Activated CD4-positive, alpha-beta T cell treated with anti-CD3 and anti-CD28 coated beads, Interleukin-2, amount 50 U/mL, for 48 hours (primary cell): ENCODE measurements around the gene GAS2.

Experiments
- DNase-seq, 2 experiments: peaks; one replicate each; pipeline ENCODE4 v3.0.0-alpha.2; 2020

The GAS2 gene

GRCh38 chr11:22797047-22797446 lies 130.6 kb downstream of the GAS2 start:
- no peak for DNase-seq

GRCh38 chr11:22798901-22799300 lies 132.5 kb downstream of the GAS2 start:
- no peak for DNase-seq

- DNase-seq: no peak
These were observed 134.1 kb downstream of the GAS2 start for GRCh38 chr11:22800482-22800881.

GRCh38 chr11:22802861-22803260 lies 136.4 kb downstream of the GAS2 start:
- no peak for DNase-seq

GRCh38 chr11:22807391-22807790 lies 141.0 kb downstream of the GAS2 start:
- no peak for DNase-seq

GRCh38 chr11:22807855-22808570 lies 141.6 kb downstream of the GAS2 start:
- no peak for DNase-seq

GRCh38 chr11:22808571-22809197 lies 142.3 kb downstream of the GAS2 start:
- DNase-seq: no peak

GRCh38 chr11:22809893-22810292 lies 143.5 kb downstream of the GAS2 start:
- DNase-seq: no peak

- DNase-seq: no peak
These were observed 155.8 kb downstream of the GAS2 start for GRCh38 chr11:22822203-22822602.

- DNase-seq: no peak
These were observed 162.0 kb downstream of the GAS2 start for GRCh38 chr11:22828373-22828772.

GRCh38 chr11:22829231-22830081 lies 163.0 kb downstream of the GAS2 start, which contains the start of gene SVIP:
Gene SVIP (minus strand): TSS chr11:22829801. CDS start chr11:22829748, 53 bp downstream.
- DNase-seq: peak; percentile 96 to 97

GRCh38 chr11:22830082-22830414 lies 163.6 kb downstream of the GAS2 start:
- no peak for DNase-seq

- no peak for DNase-seq
These were observed 166.1 kb downstream of the GAS2 start for GRCh38 chr11:22832315-22833015.

GRCh38 chr11:22846726-22847125 lies 180.3 kb downstream of the GAS2 start:
- no peak for DNase-seq

- no peak for DNase-seq
These were observed 185.1 kb downstream of the GAS2 start for GRCh38 chr11:22851477-22851876.

- DNase-seq: no peak
These were observed 193.3 kb downstream of the GAS2 start for GRCh38 chr11:22859756-22860155.

GRCh38 chr11:22860241-22860640 lies 193.8 kb downstream of the GAS2 start, which contains the start of gene CCDC179:
Gene CCDC179 (minus strand): TSS chr11:22860474. CDS start chr11:22860421, 53 bp downstream.
- no peak for DNase-seq
